Activated naive CD8-positive, alpha-beta T cell treated with anti-CD3 and anti-CD28 coated beads, Interleukin-2, amount 50 U/mL, for 24 hours (primary cell): ENCODE data around the gene ABCG1.
A peak's percentile ranks its signal among the peaks of the same experiment; 100 is the strongest.
"Not testable (repeated sequence)": the region's sequence is repeated elsewhere in the genome, so short reads cannot be mapped to it uniquely, and the experiment has no call there.

Experiments used
- ATAC-seq: fragments of 150-1000 bp; cut with Tn5 transposase; one replicate; pipeline ENCODE4 v1.10.0; 2021
- DNase-seq: peaks from one replicate; pipeline ENCODE4 v3.0.0; 2021
- H3K27ac Mint-ChIP-seq: one replicate; pipeline ENCODE4 v1.8.0; 2021; ENCODE audit warnings: mild to moderate bottlenecking, mixed read lengths
- H3K27me3 Mint-ChIP-seq: one replicate; pipeline ENCODE4 v1.8.0; 2021; ENCODE audit warnings: mixed read lengths
- H3K36me3 Mint-ChIP-seq: one replicate; pipeline ENCODE4 v1.8.0; 2021; ENCODE audit warnings: low read depth, mixed read lengths
- H3K4me1 Mint-ChIP-seq: one replicate; pipeline ENCODE4 v1.8.0; 2021; ENCODE audit warnings: mixed read lengths
- H3K4me3 Mint-ChIP-seq: one replicate; pipeline ENCODE4 v1.8.0; 2021; ENCODE audit warnings: mild to moderate bottlenecking, moderate library complexity, mixed read lengths
- H3K9me3 Mint-ChIP-seq: one replicate; pipeline ENCODE4 v1.8.0; 2021; ENCODE audit warnings: mixed read lengths

ABCG1 gene

GRCh38 chr21:42218836-42219605, at the start of gene ABCG1:
Gene ABCG1, plus strand, starts transcription at chr21:42219140. Its CDS starts 123 bp downstream, at chr21:42219263.
- Mint-ChIP-seq H3K36me3 (no peaks in the 10 kb centered on the region), H3K9me3 (peaks cover 5% of the 10 kb centered on the region), H3K27ac (peak within 1 kb of the TSS; percentile 83), H3K27me3 (no peaks in the 10 kb centered on the region), H3K4me3 (peak within 1 kb of the TSS; percentile 87), H3K4me1 (peaks cover 25% of the 10 kb centered on the region)
- DNase-seq, result peak; percentile 60
- ATAC-seq, result peak; percentile 59

DNA sequence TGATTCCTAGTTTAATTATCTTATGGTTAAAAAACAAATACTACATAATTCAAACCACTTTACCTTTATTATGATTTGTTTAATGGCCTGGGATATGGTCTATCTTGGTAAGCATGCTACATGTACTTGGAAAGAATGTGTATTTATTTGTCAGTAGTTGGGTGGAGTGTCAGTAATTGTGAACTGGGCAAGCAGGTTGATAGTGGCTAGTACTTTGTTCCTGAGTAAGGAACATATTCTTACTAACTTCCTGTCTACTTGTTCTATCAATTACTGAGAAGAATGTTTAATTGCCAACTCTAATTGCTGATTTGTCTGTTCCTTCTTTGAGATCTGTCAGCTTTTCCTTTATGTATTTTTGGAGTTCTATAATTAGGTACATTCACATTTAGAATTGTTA, 49.2 kb upstream of the ABCG1 start:
- no peak for DNase-seq
- no peaks in the 10 kb centered on the region for H3K36me3 Mint-ChIP-seq
- ATAC-seq, result no peak
- no peak overlapping the region for H3K4me3 Mint-ChIP-seq
- H3K4me1 Mint-ChIP-seq, result no peaks in the 10 kb centered on the region
- no peak overlapping the region for H3K27ac Mint-ChIP-seq
- H3K9me3 Mint-ChIP-seq, result no peaks in the 10 kb centered on the region
- no peaks in the 10 kb centered on the region for H3K27me3 Mint-ChIP-seq

DNA sequence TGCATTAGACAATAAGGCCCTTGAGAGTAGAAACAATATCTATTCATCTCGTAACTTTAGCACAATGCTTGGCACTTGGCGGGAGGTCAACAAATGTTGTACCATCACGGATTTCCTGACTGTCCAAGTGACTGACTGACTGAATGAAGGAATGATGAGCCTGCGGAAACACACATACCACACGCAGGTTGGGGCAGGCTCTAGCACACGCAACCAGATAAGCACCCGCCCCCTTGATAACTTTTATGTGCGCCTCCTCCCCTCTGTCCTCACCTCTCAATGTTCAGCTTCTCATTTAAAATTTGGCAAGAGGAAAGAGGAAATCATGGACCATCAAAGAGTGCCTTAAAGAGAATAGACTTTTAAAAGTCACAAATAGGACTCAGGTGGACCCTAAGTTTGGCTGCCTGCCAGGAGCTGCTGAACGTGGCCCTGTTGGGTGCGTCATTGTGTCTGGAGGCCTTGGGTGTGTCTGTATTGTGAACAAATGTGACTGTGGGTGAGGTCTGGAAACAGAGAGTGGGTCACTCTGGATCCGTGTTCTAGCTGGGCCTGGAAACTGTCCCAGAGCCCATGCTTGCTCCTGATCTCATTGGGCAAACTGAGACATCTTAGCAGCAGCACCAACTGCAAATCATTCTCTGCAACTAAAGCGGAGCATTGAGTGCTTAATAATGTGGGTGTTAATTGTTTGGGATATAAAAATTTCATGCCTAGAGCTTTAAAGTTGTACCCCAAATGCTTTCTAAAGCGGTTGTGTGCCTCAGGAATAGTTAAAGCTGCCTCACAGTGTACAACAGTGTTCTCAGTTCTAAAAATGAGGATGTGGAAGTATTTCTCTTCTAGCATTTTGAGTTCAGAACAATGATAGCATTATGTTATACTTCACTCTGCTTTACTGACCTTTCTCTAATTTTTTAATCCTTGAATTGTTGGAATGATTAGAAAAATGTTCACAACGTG, 47.6 kb upstream of the ABCG1 start:
- Mint-ChIP-seq H3K4me3 (no peak overlapping the region), H3K4me1 (no peaks in the 10 kb centered on the region), H3K36me3 (no peaks in the 10 kb centered on the region), H3K27ac (no peak overlapping the region), H3K27me3 (no peaks in the 10 kb centered on the region), H3K9me3 (no peaks in the 10 kb centered on the region)
- no peak for ATAC-seq
- DNase-seq, result no peak

- Mint-ChIP-seq H3K36me3 (no peaks in the 10 kb centered on the region), H3K4me1 (no peaks in the 10 kb centered on the region)
- ATAC-seq, result no peak
Observed at GRCh38 chr21:42172596-42173483, 46.1 kb upstream of the ABCG1 start.

GRCh38 chr21:42174173-42174572, 44.8 kb upstream of the ABCG1 start:
- no peaks in the 10 kb centered on the region for H3K9me3 Mint-ChIP-seq
- no peaks in the 10 kb centered on the region for H3K27me3 Mint-ChIP-seq
- no peaks in the 10 kb centered on the region for H3K36me3 Mint-ChIP-seq
- H3K4me3 Mint-ChIP-seq, result no peak overlapping the region
- no peak overlapping the region for H3K27ac Mint-ChIP-seq
- no peak for DNase-seq
- ATAC-seq, result no peak
- H3K4me1 Mint-ChIP-seq, result no peaks in the 10 kb centered on the region

More at GRCh38 chr21:42172596-42173483, 46.1 kb upstream of the ABCG1 start:
- Mint-ChIP-seq H3K9me3 (no peaks in the 10 kb centered on the region), H3K27me3 (no peaks in the 10 kb centered on the region), H3K4me3 (no peak overlapping the region), H3K27ac (no peak overlapping the region)
- DNase-seq, result no peak

- H3K4me1 Mint-ChIP-seq, result no peaks in the 10 kb centered on the region
- ATAC-seq, result no peak
- no peaks in the 10 kb centered on the region for H3K36me3 Mint-ChIP-seq
- H3K27me3 Mint-ChIP-seq, result no peaks in the 10 kb centered on the region
- no peaks in the 10 kb centered on the region for H3K9me3 Mint-ChIP-seq
- H3K4me3 Mint-ChIP-seq, result no peak overlapping the region
- DNase-seq, result no peak
- no peak overlapping the region for H3K27ac Mint-ChIP-seq
Observed at GRCh38 chr21:42175110-42175710, 43.7 kb upstream of the ABCG1 start.

GRCh38 chr21:42176859-42177258, 42.1 kb upstream of the ABCG1 start:
- H3K27me3 Mint-ChIP-seq, result no peaks in the 10 kb centered on the region
- no peak overlapping the region for H3K4me3 Mint-ChIP-seq
- no peaks in the 10 kb centered on the region for H3K36me3 Mint-ChIP-seq
- ATAC-seq, result no peak
- no peaks in the 10 kb centered on the region for H3K4me1 Mint-ChIP-seq
- no peak for DNase-seq
- no peaks in the 10 kb centered on the region for H3K9me3 Mint-ChIP-seq
- no peak overlapping the region for H3K27ac Mint-ChIP-seq

- DNase-seq (no peak), ATAC-seq (no peak)
- H3K36me3 Mint-ChIP-seq, result no peaks in the 10 kb centered on the region
- no peak overlapping the region for H3K27ac Mint-ChIP-seq
- H3K4me1 Mint-ChIP-seq, result no peaks in the 10 kb centered on the region
- H3K4me3 Mint-ChIP-seq, result no peak overlapping the region
- H3K9me3 Mint-ChIP-seq, result no peaks in the 10 kb centered on the region
- H3K27me3 Mint-ChIP-seq, result no peaks in the 10 kb centered on the region
Observed at GRCh38 chr21:42179316-42179715, 39.6 kb upstream of the ABCG1 start.

DNA sequence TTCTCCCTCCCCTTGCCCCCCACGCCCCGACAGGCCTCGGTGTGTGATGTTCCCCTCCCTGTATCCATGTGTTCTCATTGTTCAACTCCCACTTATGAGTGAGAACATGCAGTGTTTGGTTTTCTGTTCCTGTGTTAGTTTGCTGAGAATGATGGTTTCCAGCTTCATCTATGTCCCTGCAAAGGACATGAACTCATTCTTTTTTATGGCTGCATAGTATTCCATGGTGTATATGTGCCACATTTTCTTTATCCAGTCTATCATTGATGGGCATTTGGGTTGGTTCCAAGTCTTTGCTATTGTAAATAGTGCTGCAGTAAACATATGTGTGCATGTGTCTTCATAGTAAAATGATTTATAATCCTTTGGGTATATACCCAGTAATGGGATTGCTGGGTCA, 38.9 kb upstream of the ABCG1 start:
- H3K4me1 Mint-ChIP-seq, DNase-seq, H3K27ac Mint-ChIP-seq, H3K4me3 Mint-ChIP-seq, ATAC-seq, H3K36me3 Mint-ChIP-seq, H3K9me3 Mint-ChIP-seq, H3K27me3 Mint-ChIP-seq: not testable (repeated sequence)

- Mint-ChIP-seq H3K9me3 (peaks cover 7% of the 10 kb centered on the region), H3K27me3 (no peaks in the 10 kb centered on the region), H3K36me3 (peaks cover 5% of the 10 kb centered on the region), H3K27ac (no peak overlapping the region), H3K4me1 (peaks cover 26% of the 10 kb centered on the region), H3K4me3 (no peak overlapping the region)
- DNase-seq (no peak), ATAC-seq (no peak)
Observed at GRCh38 chr21:42182713-42183371, 36.1 kb upstream of the ABCG1 start.

GRCh38 chr21:42183374-42184266, 35.3 kb upstream of the ABCG1 start:
- Mint-ChIP-seq H3K27ac (no peak overlapping the region), H3K36me3 (peaks cover 5% of the 10 kb centered on the region), H3K9me3 (peaks cover 7% of the 10 kb centered on the region), H3K27me3 (no peaks in the 10 kb centered on the region), H3K4me3 (no peak overlapping the region), H3K4me1 (peaks cover 34% of the 10 kb centered on the region)
- ATAC-seq, result no peak
- DNase-seq, result no peak

- Mint-ChIP-seq H3K4me1 (peaks cover 56% of the 10 kb centered on the region), H3K36me3 (peaks cover 5% of the 10 kb centered on the region), H3K4me3 (no peak overlapping the region), H3K27me3 (no peaks in the 10 kb centered on the region), H3K9me3 (peaks cover 7% of the 10 kb centered on the region), H3K27ac (peak overlapping the region; percentile 91)
- DNase-seq, result no peak
- ATAC-seq, result no peak
Observed at GRCh38 chr21:42186591-42186990, 32.3 kb upstream of the ABCG1 start.
